Calu3 (cell line): ENCODE results near the gene TAS2R60. TPM values are rescaled to one million over a fixed set of nuclear protein-coding genes. Genes with fewer than 3 reads are reported as not detected.

Experiments
- BruUV-seq: library from RNA; stranded (reverse); fragments of 400-500 nt; replicated peaks from 2 replicates; lab custom pipeline; 2021; lab: Mats Ljungman, UMichigan
- CTCF ChIA-PET: fragments of 300-600 bp; sonication (Branson Sonifier 250); formaldehyde crosslinking; loops from one replicate; lab custom pipeline; 2022; ENCODE audit warnings: antibody characterized with exemption; lab: Charles Lee
- DNase-seq: peaks from one replicate; pipeline ENCODE4 v3.0.0; 2022
- H3K27ac Mint-ChIP-seq: one replicate; pipeline ENCODE4 v1.8.0; 2022; ENCODE audit warnings: mixed read lengths; ENCODE audit not compliant: unreplicated experiment
- H3K27me3 Mint-ChIP-seq: one replicate; pipeline ENCODE4 v1.8.0; 2022; ENCODE audit warnings: mixed read lengths; ENCODE audit not compliant: unreplicated experiment
- H3K36me3 Mint-ChIP-seq: one replicate; pipeline ENCODE4 v1.8.0; 2022; ENCODE audit warnings: mild to moderate bottlenecking, moderate library complexity, mixed read lengths; ENCODE audit not compliant: insufficient read depth, unreplicated experiment
- H3K4me1 Mint-ChIP-seq: one replicate; pipeline ENCODE4 v1.8.0; 2022; ENCODE audit warnings: mild to moderate bottlenecking, low read depth, mixed read lengths; ENCODE audit not compliant: unreplicated experiment
- H3K4me3 Mint-ChIP-seq: one replicate; pipeline ENCODE4 v1.8.0; 2022; ENCODE audit warnings: mild to moderate bottlenecking, low read depth, moderate library complexity, mixed read lengths; ENCODE audit not compliant: unreplicated experiment
- H3K9me3 Mint-ChIP-seq: one replicate; pipeline ENCODE4 v1.8.0; 2022; ENCODE audit warnings: low read depth, mixed read lengths; ENCODE audit not compliant: unreplicated experiment
- CTCF ChIP-seq: fragments of 200-600 bp; IDR thresholded peaks from one replicate; pipeline ENCODE4 v1.8.0; 2022; ENCODE audit warnings: antibody characterized with exemption; ENCODE audit not compliant: unreplicated experiment
- intact Hi-C: fragments of 100-400 bp; cut with micrococcal nuclease; formaldehyde crosslinking; loops from one replicate; pipeline ENCODE4 v1.10.0; 2022; ENCODE audit not compliant: unreplicated experiment
- total RNA-seq: library from RNA; stranded (reverse); gene quantifications from 2 replicates; pipeline ENCODE4 v1.2.3, GENCODE V29; 2022

Gene TAS2R60
- total RNA-seq, 1 experiment from 2014 or later, result not detected

GRCh38 chr7:143408686-143409561 lies 34.3 kb upstream of the TAS2R60 start, which contains the start of gene EPHA1:
EPHA1 (minus strand) TSS chr7:143408856; CDS start chr7:143408805, 51 bp downstream.
- intact Hi-C loops, result loop anchor here (2.0 kb wide), 2 partner anchors 88 to 168 kb away; no protein-coding TSS in a partner anchor
- H3K27ac Mint-ChIP-seq, result peak within 1 kb of the TSS; percentile 81
- BruUV-seq, result no TSS peak
- H3K4me3 Mint-ChIP-seq, result peak within 1 kb of the TSS; percentile 88
- no peaks in the 10 kb centered on the region for H3K9me3 Mint-ChIP-seq
- CTCF ChIA-PET, result interaction anchor here (0.6 to 1.3 kb wide), 4 partner anchors 29 to 458 kb away, joined by 3 to 12 read pairs (median 4); no protein-coding TSS in a partner anchor
- no peaks in the 10 kb centered on the region for H3K27me3 Mint-ChIP-seq
- DNase-seq, result peak; percentile 81
- peak; percentile 73 for TF ChIP-seq CTCF
- H3K36me3 Mint-ChIP-seq, result peaks cover 18% of the 10 kb centered on the region
- H3K4me1 Mint-ChIP-seq, result peaks cover 20% of the 10 kb centered on the region

DNA sequence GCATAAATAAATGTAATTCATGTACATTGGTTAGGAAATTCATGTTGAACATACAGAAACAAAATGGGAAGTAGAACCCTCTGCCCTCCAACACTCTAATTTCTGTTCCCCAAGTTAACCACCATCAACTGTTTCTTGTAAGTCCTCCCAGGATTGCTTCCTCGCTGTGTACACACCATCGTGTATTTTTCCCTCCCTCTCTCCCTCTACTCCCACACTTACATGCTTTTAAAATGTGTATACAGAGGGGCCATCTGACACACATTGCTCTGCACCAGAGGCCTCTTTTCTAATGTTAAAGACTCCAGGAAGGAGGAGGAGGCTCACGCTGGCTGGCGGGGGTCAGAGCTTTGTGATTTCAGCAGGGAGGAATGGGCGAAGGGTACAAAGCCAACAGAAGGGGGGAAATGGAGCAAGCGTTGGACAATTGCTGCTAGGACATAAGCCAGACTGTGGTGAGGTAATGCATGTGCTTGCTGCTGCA lies 32.7 kb upstream of the TAS2R60 start:
- H3K27ac Mint-ChIP-seq, result no peak overlapping the region
- H3K9me3 Mint-ChIP-seq, result no peaks in the 10 kb centered on the region
- no peaks in the 10 kb centered on the region for H3K27me3 Mint-ChIP-seq
- TF ChIP-seq CTCF, result no peak
- DNase-seq, result no peak
- CTCF ChIA-PET, result no interaction called here
- no TSS peak for BruUV-seq
- intact Hi-C loops, result no loop called here
- no peak overlapping the region for H3K4me3 Mint-ChIP-seq
- peaks cover 18% of the 10 kb centered on the region for H3K36me3 Mint-ChIP-seq
- H3K4me1 Mint-ChIP-seq, result peaks cover 32% of the 10 kb centered on the region

DNA sequence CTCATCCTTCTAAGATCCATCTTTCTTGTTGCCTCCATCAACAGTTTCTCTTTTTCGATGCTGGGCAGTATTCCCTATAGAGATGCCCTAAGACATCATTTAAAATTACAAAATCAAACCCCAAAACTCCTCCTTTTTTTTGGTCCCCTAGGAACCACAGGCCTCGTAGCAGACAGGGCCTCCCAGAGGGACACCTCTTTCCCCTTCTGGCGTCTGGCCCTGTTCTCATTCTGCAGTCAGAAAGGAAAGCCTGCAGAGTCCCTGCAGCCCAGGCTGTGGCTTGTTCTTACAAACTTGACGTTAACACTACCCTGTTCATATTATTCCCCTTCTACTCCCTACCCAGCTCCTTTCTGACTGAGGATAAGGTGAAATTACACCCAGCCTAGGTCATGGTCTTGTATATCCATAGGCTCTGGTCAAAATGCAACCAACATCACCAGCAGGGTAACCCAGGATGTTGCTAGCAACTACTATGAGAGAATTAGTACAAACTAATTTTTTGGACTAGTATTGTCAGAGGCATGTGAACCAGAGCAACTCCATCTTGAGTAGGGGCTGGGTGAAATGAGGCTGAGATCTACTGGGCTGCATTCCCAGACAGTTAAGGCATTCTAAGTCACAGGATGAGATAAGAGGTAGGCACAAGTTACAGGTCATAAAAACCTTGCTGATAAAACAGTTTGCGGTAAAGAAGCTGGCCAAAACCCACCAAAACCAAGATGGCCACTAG lies 31.1 kb upstream of the TAS2R60 start:
- no peak overlapping the region for H3K27ac Mint-ChIP-seq
- intact Hi-C loops, result no loop called here
- CTCF ChIA-PET, result no interaction called here

More for the DNA sequence above, 31.1 kb upstream of the TAS2R60 start:
- Mint-ChIP-seq H3K36me3 (peaks cover 18% of the 10 kb centered on the region), H3K4me3 (no peak overlapping the region), H3K27me3 (no peaks in the 10 kb centered on the region), H3K4me1 (peaks cover 38% of the 10 kb centered on the region), H3K9me3 (no peaks in the 10 kb centered on the region)
- DNase-seq, result no peak
- BruUV-seq, result no TSS peak
- TF ChIP-seq CTCF, result no peak
